NCI-H82 treated with DMSO at 0.1 percent for 48 hours (cell line): ENCODE measurements around the gene AP2S1.
"Not testable (repeated sequence)": the region's sequence is repeated elsewhere in the genome, so short reads cannot be mapped to it uniquely, and the experiment has no call there.

ENCODE experiments used
- DNase-seq: peaks from one replicate; lab custom pipeline; 2025; ENCODE audit not compliant: unreplicated experiment; lab: John Stamatoyannopoulos, UW

The AP2S1 gene

GRCh38 chr19:46850228-46851203, at the start of gene AP2S1:
Gene AP2S1, minus strand, starts transcription at chr19:46850846. Its CDS starts 80 bp downstream, at chr19:46850766.
- peak; percentile 100 for DNase-seq

GRCh38 chr19:46900341-46900740, 49.7 kb upstream of the AP2S1 start:
- DNase-seq = no peak

DNA sequence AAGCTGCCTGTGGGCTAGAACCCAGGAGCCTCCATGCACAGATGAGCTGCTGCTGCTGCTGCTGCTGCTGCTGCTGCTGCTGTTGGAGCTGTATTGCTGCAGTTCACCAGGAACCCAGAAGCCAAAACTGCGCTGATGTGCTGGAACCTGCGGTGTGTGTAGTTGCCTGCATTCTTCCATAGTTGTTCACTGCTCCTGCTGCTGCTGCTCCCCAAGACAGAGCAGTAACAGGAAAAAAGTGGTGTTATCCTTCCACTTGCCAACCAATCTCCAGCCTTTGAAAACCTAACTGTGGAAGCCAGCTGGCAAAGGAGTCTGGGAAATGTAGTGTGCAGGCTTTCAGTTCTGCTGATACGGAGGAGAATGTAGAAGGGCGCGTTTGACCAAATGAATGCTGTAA, 48.1 kb upstream of the AP2S1 start:
- no peak for DNase-seq

DNA sequence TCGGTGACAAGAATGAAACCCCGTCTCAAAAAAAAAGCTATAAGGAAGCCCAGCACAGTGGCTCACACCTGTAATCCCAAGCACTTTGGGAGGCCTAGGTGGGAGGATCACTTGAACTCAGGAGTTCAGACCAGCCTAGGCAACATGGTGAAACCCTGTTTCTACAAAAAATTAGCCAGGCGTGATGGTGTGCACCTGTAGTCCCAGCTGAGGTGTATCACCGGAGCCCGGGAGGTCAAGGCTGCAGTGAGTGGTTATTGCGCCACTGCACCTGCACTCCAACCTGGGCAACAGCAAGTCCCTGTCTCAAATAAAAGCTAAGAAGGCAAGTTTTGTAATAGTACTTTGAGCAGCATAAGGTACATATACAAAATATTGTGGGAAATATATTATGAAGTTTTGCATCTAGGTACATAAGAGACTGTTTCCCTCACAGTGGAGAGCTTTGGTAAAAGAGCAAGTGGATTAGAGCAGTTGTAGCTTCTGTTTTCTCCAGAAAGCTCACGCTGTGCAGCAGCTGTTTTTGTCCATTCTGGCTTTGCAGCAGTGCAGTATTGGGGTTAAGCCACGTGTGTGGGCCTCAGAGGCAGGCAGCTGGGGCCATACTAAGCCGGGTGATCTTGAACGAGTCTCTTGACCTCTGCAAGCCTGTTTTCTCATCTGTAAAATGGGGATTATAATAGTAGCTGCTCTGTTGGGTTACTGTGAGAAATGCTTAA, 45.6 kb upstream of the AP2S1 start:
- DNase-seq = peak; percentile 16

- DNase-seq = no peak
These were observed 41.9 kb upstream of the AP2S1 start for GRCh38 chr19:46892252-46893179.

- no peak for DNase-seq
These were observed 40.0 kb upstream of the AP2S1 start for GRCh38 chr19:46890423-46891170.

- DNase-seq = no peak
These were observed 36.7 kb upstream of the AP2S1 start for GRCh38 chr19:46887240-46887782.

DNA sequence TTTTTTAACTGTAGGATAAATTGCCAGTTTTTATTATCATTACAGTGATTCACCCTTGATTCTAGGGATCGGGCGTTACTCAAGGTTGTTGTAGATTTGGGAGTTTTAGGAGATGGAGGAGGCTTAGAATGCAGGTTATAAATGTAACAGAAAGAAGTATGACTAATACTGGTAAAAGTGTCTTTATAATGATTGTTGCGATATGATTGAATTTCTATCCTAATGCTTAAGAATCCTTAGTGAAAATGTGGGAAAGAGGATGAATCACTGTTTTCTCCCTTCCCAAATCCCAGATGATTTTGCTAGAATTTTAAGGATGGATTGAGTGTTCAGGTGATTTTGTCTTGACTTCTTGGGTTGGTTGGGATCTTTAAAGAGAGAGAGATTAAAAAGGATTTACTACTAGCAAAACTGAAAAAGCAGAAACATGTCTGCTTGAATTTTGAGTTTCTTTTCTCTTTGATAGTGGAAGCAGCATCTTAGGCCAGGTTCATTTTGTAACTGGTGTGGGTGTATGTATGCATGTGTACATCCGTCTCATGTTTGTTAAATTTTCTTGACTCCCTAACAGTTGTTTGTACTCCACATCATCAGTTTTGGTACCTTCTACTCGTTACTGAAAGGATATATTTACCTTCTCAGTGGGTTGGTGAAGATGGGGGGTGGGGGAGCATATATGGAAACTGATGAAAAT, 36.0 kb upstream of the AP2S1 start:
- no peak for DNase-seq

DNA sequence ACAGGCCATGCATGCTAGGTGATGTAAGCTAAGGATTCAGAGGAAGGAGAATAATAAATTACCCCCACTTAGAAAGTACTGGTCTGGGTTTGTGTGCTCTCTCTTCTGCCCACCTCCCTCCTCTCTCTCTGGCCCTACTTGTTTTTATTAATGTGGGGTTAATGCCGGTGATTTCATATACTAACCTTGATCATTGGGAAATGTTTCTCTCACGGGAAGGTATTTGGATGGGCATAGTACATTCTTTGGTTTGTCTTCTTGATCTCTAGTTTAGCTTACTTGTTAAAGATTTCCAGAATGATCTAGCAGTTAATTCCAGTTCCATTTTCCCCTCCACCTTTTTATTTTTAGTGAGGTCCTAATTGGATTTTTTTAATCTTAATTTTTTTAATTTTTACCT, 34.8 kb upstream of the AP2S1 start:
- no peak for DNase-seq

- not testable (repeated sequence) for DNase-seq
These were observed 32.1 kb upstream of the AP2S1 start for GRCh38 chr19:46882751-46883150.

DNA sequence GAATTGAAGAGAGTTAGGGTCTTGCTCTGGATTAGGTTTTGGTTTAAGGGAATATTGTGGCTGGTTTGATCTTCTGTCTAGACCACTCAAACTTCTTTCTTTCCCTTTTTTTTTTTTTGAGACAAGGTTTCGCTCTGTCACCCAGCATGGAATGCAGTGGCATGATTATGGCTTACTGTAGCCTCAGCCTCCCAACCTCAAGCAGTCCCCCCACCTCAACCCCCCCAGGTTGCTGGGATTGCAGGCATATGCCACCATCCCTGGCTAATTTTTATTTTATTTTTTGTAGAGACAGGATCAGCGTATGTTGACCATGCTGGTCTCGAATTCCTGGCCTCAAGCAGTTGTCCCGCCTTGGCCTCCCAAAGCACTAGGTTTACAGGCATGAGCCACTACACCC, 31.4 kb upstream of the AP2S1 start:
- DNase-seq = no peak

GRCh38 chr19:46881092-46881491, 30.4 kb upstream of the AP2S1 start:
- no peak for DNase-seq

DNA sequence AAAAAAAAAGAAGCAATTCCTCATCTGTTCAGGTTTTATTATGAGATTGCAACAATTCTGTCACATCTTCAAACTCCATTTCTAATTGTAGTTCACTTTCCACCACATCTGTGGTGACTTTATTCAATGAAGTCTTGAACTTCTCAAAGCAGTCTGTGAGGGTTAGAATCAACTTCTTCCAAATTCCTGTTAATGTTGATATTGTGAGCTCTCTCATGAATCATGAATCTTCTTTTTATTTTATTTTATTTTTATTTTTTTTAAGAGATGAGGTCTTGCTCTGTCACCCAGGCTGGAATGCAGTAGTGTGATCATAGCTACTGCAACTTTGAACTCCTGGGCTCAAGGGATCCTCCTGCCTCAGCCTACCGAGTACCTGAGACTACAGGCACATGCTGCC, 29.8 kb upstream of the AP2S1 start:
- no peak for DNase-seq

DNA sequence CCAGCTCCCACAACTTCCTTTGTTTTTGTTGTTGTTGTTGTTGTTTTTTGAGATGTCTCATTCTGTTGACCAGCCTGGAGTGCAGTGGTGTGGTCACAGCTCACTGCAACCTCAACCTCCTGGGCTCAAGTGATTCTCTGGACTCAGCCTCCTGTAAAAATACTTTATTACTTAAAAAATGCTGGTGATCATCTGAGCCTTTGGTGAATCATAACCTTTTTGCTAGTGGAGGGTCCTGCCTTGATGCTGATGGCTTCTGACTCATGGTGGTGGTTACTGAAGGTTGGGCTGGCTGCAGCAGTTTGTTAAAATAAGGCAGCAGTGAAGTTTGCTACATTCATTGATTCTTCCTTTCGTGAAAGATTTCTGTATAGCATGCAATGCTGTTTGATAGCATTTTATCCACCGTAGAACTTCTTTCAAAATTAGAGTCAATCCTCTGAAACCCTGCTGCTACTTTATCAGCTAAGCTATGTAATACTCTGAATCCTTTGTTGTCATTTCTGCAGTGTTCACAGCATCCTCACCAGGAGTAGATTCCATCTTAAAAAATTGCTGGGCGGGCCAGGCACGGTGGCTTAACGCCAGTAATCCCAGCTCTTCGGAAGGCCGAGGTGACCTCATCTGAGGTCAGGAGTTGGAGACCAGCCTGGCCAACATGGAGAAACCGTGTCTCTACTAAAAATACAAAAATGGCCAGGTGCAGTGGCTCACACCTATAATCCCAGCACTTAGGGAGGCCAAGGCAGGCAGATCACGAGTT, 28.1 kb upstream of the AP2S1 start:
- no peak for DNase-seq

DNA sequence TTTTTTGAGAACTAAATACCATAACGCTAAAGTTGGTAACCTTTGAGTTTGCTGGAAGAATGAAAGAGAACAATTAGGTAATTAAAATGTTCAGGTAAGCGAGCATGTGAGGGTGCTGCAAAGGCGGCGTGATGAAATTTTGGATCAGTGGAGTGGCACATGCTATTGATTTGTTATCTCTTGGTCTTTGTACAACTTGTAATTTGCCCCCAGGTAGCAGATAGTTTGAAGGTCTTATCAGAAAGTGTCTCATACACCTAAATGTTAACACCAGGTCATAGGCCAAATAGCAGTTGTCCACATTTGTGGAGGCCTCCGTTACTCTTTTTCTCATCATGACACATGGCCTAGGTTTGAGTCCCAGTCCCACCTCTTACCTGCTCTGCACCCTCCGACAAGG, 25.0 kb upstream of the AP2S1 start:
- no peak for DNase-seq

- DNase-seq = no peak
These were observed 24.6 kb upstream of the AP2S1 start for GRCh38 chr19:46875234-46875633.

DNA sequence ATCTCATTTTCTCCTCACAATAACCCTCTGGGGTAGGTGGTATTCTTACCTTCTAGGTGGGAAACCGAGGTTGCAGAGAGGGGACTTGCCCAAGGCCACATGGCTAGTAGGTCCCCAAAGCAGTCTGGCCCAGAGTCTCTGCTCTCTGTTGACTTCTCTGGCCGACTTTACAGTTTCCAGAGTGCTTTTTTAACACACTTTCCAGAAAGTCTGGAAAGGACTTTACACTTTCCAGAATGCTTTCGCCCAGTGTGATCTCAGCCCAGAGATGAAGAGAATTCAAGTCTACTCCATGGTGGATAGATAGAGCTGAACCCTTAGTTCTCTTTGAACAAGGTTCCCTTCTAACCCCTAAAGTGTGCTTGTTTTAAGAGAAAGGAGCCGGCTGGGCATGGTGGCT, 22.3 kb upstream of the AP2S1 start:
- no peak for DNase-seq

DNA sequence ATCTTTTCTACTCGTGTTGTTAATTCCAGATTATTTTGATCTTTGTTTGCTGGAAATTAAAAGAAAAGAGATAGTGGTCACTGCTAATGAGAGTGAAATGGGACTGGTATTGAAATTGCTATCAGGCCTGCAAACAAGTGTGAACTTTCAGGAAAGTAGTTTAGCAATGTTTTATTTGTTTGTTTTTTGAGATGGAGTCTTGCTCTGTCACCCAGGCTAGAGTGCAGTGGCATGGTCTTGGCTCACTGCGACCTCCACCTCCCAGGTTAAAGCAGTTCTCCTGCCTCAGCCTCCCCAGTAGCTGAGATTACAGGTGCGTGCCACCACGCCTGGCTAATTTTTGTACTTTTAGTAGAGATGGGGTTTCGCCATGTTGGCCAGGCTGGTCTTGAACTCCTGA, 20.5 kb upstream of the AP2S1 start:
- not testable (repeated sequence) for DNase-seq
